IPS-NIHi7 (cell line): Measurements from ENCODE around the gene SEMA4A.
"Not testable (repeated sequence)": the region's sequence is repeated elsewhere in the genome, so short reads cannot be mapped to it uniquely, and the experiment has no call there.

Source experiments
- DNase-seq: peaks from one replicate; pipeline ENCODE4 v3.0.0; 2012; ENCODE audit warnings: mixed read lengths; ENCODE audit errors: extremely low spot score

The SEMA4A gene

GRCh38 chr1:156153362-156153761 is at the start of gene SEMA4A:
Gene SEMA4A (plus strand): TSS chr1:156153585. CDS start chr1:156154579, 994 bp downstream.
- no peak for DNase-seq

GRCh38 chr1:156104065-156104810 is 49.1 kb upstream of the SEMA4A start:
- peak; percentile 53 for DNase-seq

DNA sequence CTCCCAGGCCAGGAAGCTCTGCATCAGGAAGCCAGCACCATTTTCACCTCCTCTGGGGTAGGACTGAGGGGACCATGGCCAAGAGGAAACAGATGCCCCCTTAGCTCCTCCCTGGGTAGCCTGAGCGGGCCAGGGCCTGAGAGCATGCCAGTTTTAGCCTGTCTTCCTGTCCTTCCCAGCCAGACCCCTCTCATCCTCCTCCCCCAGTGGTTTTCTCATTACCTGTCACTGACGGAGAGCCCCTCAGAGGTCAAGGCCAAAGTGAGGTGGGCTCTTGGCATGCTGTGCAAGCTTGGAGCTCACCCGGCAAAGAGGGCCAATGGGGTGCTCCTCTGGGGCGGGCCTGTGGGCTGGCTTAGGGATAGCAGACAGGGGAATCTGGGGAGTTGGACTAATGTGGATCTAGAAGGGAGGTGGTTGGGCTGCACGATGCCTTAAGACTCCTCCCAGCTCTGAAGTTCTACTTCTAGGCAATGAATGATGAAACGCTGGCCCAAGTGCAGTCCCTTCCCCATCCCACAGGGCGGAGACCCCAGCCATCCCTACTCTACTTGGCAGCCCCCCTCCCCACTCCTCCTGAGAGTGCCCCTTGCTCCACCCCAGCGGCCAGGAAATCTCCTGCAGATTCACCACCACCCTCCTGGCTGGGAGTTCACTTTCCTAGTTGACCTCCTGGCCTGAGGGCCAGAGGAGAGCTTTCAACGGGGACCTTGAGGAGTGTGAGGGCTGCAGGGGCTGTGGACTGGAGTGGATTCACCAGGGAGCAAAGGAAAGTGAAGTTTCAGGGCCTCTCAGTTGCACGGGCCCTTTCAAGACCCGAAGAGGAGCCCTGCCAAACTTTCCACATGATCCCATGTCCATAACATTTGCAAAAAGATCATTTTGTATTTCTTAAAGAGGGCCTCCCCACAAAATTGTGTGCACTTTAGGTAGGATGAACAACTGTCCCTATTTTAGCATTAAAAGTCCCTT is 48.2 kb upstream of the SEMA4A start:
- peak; percentile 40 for DNase-seq

DNA sequence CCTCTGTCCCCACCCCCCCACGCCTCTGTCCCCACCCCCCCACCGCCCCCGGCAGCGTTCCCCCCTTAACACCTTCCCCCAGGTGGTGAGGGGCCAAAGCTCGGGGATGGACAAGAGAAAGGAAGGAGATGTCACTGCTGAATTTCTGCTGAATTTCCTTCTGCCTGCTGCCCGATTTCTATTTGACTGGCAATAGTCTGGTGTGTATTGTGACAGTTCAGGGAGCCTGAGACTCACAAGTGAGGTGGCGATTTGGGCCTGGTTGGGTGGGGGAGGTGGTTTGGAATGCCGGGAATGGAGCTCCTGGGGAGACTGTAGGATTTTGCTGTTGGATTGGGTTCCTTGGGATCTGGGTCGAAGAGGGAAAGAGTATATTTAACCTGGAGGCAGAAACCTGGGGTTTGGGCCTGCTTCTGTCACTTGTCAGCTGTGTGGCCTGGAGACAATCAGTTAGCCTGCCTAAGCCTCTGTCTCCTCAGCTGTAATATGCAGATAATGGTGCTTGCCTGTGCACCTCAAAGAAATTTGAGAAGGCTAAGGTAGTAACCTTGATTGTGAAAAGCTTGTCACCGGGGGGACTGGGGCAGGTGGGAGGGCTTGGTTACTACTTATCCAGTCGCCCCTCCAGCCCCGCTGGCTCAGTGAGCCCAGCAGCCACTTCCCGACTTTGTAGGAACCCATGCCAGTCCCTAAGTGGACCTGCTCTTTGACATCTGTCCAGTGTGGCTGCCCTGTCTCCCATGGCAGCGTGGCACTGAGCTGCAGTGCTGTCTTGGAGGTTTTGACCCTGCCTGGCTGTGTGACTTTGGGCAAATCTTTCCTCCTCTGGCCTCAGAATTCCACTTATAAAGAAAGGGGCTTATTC is 46.5 kb upstream of the SEMA4A start:
- peak; percentile 70 for DNase-seq

DNA sequence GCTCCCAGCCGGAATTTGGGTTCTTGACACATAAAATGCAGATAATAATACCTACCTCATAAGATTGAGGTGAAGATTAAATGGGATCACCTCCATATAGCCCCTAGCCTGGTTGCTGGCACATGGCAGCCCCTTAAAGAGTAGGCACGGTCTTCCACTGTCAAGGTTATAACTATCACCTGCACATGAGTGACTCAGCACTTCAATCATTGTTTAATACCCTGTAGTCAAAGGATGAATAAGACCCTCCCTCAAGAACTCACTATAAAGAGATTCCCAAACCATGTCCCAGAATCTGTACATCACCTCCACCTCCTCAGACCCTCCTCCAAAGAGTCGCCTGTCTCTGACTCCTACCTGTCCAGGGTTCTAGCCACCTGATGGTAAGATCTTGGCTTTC is 45.3 kb upstream of the SEMA4A start:
- DNase-seq = no peak

DNA sequence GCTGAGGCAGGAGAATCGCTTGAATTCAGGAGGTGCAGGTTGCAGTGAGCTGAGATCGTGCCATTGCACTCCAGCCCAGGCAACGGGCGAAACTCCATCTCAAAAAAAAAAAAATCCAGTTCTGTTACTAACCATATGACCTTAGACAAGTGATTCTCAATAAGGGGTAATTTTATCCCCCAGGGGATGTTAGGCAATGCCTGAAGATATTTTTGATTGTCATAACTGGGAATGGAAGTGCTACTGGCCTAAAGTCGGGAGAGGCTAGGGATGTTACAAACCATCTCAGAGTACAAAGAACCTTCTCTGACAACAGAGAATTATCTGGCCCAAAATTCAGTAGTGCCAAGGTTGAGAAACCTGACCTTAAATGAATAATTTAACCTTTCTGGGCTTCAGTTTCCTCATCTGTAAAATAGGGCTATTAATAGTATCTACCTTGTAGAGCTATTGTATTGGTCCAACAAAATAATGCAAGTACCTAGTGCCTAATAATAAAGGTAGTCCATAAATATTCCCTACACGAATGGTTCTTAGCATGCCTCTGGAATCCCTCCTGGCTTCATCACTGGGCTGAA is 44.6 kb upstream of the SEMA4A start:
- no peak for DNase-seq

DNA sequence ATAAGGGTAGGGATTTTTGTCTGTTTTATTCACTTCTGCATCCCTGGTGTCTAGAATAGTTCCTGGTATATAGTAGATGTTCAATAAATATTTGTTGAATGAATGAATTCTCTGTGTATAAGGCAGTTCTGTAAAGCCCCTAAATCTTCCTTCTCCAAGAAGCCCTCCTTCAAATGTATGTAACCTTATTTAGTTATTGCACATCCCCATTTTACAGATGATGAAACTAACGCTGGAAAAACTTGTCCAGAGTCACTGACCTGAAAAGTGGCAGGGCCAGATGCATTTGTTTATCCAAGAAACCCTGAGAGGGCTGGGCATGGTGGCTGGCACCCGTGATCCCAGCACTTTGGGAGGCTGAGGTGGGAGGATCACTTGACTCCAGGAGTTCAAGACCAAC is 43.1 kb upstream of the SEMA4A start:
- DNase-seq = no peak

DNA sequence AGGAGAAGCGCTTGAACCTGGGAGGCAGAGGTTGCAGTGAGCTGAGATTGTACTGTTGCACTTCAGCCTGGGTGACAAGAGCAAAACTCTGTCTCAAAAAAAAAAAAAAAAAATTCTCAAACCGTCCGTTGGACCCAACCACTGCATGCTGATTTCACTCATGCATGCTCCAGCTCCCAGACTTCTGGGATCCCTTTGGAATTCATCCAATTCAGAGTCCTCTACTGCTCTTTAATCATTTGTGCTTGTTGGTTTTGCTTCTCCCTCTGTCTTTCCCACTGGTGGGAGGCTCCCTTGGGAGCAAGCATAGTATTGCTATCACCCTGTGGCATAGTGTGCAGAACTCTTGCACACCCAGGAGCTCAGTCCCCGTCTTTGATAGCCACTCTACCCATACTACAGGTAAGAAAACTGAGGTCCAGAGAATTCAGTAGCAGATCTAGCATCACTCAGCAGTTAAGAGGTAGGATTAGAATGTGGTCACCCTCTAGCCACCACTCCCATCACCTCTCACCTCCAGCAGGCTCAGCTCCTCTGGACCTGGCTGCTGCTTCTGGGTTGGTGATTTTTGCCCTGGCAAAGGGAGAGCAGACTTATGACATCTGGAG is 41.9 kb upstream of the SEMA4A start:
- DNase-seq = no peak

GRCh38 chr1:156112276-156113137 is 40.9 kb upstream of the SEMA4A start:
- DNase-seq = no peak

- DNase-seq = no peak
Measured at GRCh38 chr1:156113282-156113950, 40.0 kb upstream of the SEMA4A start.

DNA sequence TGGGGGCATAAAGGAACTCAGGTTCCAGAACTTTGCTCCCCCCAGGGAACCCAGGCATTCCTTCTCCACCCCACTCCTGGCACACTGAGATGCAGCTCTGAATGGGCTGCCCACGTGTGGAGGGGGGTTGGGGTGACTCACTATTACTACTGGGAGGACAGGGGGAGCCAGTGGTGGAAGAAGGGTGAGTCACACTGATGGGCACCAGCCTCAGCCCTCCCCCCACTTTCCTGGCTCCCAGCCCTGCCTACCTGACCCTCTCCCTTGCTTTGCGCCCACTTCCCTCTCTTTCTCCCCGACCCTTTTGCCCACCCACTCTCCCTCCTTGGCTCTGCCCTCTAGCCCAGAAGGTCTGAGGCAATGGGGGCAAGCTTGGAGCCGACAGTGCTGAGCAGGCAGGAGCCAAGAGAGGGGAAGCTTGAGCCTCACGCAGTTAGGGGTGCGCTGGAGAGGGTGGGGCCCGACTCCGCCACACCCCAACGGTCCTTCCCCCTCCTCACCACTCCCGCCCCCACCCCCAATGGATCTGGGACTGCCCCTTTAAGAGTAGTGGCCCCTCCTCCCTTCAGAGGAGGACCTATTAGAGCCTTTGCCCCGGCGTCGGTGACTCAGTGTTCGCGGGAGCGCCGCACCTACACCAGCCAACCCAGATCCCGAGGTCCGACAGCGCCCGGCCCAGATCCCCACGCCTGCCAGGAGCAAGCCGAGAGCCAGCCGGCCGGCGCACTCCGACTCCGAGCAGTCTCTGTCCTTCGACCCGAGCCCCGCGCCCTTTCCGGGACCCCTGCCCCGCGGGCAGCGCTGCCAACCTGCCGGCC is 39.1 kb upstream of the SEMA4A start, which contains the start of gene LMNA:
Gene LMNA (plus strand): TSS at position 611 of the 818 bp plus-strand sequence. CDS start 208 bp downstream, outside the sequence.
- DNase-seq = peak; percentile 79

DNA sequence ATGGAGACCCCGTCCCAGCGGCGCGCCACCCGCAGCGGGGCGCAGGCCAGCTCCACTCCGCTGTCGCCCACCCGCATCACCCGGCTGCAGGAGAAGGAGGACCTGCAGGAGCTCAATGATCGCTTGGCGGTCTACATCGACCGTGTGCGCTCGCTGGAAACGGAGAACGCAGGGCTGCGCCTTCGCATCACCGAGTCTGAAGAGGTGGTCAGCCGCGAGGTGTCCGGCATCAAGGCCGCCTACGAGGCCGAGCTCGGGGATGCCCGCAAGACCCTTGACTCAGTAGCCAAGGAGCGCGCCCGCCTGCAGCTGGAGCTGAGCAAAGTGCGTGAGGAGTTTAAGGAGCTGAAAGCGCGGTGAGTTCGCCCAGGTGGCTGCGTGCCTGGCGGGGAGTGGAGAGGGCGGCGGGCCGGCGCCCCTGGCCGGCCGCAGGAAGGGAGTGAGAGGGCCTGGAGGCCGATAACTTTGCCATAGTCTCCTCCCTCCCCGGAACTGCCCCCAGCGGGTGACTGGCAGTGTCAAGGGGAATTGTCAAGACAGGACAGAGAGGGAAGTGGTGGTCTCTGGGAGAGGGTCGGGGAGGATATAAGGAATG is 38.4 kb upstream of the SEMA4A start:
- DNase-seq = peak; percentile 51

DNA sequence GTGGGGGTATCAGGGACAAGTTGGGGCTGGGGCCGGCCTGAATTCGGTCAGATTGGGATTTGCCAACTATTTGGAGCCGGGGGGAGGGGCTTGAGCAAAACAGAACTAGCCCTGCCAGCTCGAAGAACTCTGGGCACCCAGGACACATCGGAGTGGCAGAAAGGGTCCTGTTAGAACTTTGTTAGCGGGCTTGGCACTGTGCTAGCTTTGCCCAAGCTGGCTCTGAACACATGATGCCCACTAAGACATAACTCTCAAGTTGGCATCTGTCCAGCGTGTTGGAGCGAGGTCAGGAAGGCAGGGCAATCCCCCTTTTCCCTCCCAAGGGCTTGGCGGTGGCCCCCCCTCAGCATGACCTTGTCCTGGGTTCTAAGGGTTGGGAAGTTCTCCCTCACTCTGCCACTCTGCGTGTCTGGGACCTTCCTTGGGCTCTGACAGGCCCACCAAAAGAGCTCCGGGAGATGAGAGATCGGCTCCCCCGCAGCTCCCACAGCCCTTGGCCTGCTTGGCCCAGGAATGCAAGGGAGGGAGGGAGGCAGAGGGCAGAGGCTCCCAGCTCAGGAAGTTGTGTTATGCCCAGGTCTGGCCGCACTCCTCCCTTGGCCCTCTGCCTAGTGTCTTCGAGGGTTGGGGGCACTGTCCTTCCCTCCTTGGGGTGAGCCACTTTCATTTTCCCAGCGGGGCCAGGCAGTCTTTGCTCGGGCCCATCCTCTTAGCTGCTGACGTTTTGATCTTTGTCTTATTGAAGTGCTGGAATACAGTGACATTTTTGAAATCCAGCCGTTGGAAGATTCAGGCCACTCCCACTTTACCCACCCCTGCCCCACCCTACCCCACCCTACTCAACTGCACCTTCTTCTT is 37.6 kb upstream of the SEMA4A start:
- peak; percentile 54 for DNase-seq

GRCh38 chr1:156116731-156117130 is 36.7 kb upstream of the SEMA4A start:
- not testable (repeated sequence) for DNase-seq

GRCh38 chr1:156117414-156118176 is 35.8 kb upstream of the SEMA4A start:
- DNase-seq = no peak

GRCh38 chr1:156118177-156118868 is 35.1 kb upstream of the SEMA4A start:
- no peak for DNase-seq
